HG03342 (cell line): ENCODE data around the gene RNF223.
A peak's percentile ranks its signal among the peaks of the same experiment; 100 is the strongest.

ENCODE experiments used
- ATAC-seq: cut with Tn5 transposase; IDR thresholded peaks from one replicate; pipeline ENCODE4 v1.9.1; 2021; ENCODE audit warnings: mild to moderate bottlenecking, moderate library complexity; ENCODE audit not compliant: unreplicated experiment

The RNF223 gene

GRCh38 chr1:1047407-1047806 is 26.7 kb downstream of the RNF223 start:
- ATAC-seq, result no peak

GRCh38 chr1:1046767-1047166 is 27.3 kb downstream of the RNF223 start:
- no peak for ATAC-seq

- ATAC-seq, result no peak
These were observed 27.9 kb downstream of the RNF223 start for GRCh38 chr1:1046243-1046642.

GRCh38 chr1:1045129-1045528 is 29.0 kb downstream of the RNF223 start:
- no peak for ATAC-seq

- ATAC-seq, result no peak
These were observed 29.5 kb downstream of the RNF223 start for GRCh38 chr1:1044455-1045078.

- no peak for ATAC-seq
These were observed 30.2 kb downstream of the RNF223 start for GRCh38 chr1:1043921-1044320.

- ATAC-seq, result no peak
These were observed 30.7 kb downstream of the RNF223 start for GRCh38 chr1:1043411-1043810.

- ATAC-seq, result no peak
These were observed 31.3 kb downstream of the RNF223 start for GRCh38 chr1:1042835-1043234.

- ATAC-seq, result no peak
These were observed 32.2 kb downstream of the RNF223 start for GRCh38 chr1:1041873-1042272.

GRCh38 chr1:1041092-1041523 is 33.0 kb downstream of the RNF223 start:
- peak; percentile 12 for ATAC-seq

- ATAC-seq, result peak; percentile 38
These were observed 33.8 kb downstream of the RNF223 start for GRCh38 chr1:1040004-1040991.

GRCh38 chr1:1039145-1039910 is 34.8 kb downstream of the RNF223 start:
- ATAC-seq, result no peak

GRCh38 chr1:1038694-1039093 is 35.4 kb downstream of the RNF223 start:
- peak; percentile 46 for ATAC-seq

GRCh38 chr1:1037366-1038327 is 36.5 kb downstream of the RNF223 start:
- ATAC-seq, result no peak

GRCh38 chr1:1035291-1035943 is 38.7 kb downstream of the RNF223 start:
- no peak for ATAC-seq

- no peak for ATAC-seq
These were observed 39.7 kb downstream of the RNF223 start for GRCh38 chr1:1034439-1034781.

GRCh38 chr1:1033731-1034438 is 40.2 kb downstream of the RNF223 start:
- ATAC-seq, result no peak

- peak; percentile 72 for ATAC-seq
These were observed 41.0 kb downstream of the RNF223 start for GRCh38 chr1:1033009-1033587.

- ATAC-seq, result no peak
These were observed 41.7 kb downstream of the RNF223 start for GRCh38 chr1:1032424-1032823.
